HL-60 (cell line): ENCODE data around the gene SPATA16.

Experiments used
- DNase-seq, 2 experiments: peaks; one replicate each; pipeline ENCODE4 v3.0.0-alpha.2; 2010 to 2020; ENCODE audit warnings: low read depth in 1 of 2, low spot score in 1 of 2
- H3K27ac ChIP-seq: fragments of 250-450 bp; sonication (Bioruptor Pico); replicated peaks from 2 replicates; pipeline ENCODE4 v1.5.1; 2020; ENCODE audit warnings: mild to moderate bottlenecking, moderate library complexity
- H3K27me3 ChIP-seq: fragments of 250-450 bp; sonication (Bioruptor Pico); 2 replicates; pipeline ENCODE4 v1.5.1; 2021; ENCODE audit warnings: mild to moderate bottlenecking, moderate library complexity; ENCODE audit not compliant: insufficient read depth, poor library complexity, severe bottlenecking
- H3K4me3 ChIP-seq: replicated peaks from 2 replicates; pipeline ENCODE4 v1.5.1; 2011; ENCODE audit warnings: mild to moderate bottlenecking, control low read depth, low read length; ENCODE audit not compliant: insufficient read depth
- GABPA ChIP-seq: IDR thresholded peaks from 2 replicates; pipeline ENCODE4 v1.6.1; 2012; ENCODE audit warnings: low read depth
- POLR2AphosphoS5 ChIP-seq: IDR thresholded peaks from 2 replicates; pipeline ENCODE4 v1.6.1; 2012; ENCODE audit warnings: low read depth
- SPI1 ChIP-seq: IDR thresholded peaks from 2 replicates; pipeline ENCODE4 v1.6.1; 2012; ENCODE audit warnings: low read depth, mild to moderate bottlenecking, borderline replicate concordance
- TF ChIP-seq, protein P1 (sequence below): IDR thresholded peaks from one replicate; pipeline ENCODE4 v1.5.1; 2011; ENCODE audit warnings: low read length, control low read depth, inconsistent platforms; ENCODE audit not compliant: insufficient read depth
- TF ChIP-seq, protein P2 (sequence below): IDR thresholded peaks from 2 replicates; pipeline ENCODE4 v1.6.1; 2012; ENCODE audit warnings: low read depth; ENCODE audit not compliant: insufficient replicate concordance

The SPATA16 gene

DNA sequence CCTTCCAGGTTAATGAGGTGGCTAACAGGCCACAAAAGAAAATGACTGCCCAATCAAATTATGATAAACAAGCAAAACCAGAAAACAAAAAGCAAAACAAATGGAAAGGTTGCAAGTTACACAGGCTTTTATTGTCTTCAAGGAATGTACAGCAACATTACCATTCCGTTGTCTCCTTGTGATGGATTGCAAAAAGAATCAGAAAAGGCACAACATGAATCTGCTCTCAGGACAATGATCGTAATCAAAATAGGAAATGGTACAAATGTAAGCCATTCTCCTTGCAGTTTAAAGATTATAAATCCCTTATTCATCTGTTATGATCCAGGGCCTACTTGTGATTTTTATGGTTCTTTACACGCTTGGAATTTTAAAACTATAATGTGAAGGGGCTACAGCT, 264.7 kb downstream of the SPATA16 start:
- TF ChIP-seq POLR2AphosphoS5 = no peak
- TF ChIP-seq, protein P1, sequence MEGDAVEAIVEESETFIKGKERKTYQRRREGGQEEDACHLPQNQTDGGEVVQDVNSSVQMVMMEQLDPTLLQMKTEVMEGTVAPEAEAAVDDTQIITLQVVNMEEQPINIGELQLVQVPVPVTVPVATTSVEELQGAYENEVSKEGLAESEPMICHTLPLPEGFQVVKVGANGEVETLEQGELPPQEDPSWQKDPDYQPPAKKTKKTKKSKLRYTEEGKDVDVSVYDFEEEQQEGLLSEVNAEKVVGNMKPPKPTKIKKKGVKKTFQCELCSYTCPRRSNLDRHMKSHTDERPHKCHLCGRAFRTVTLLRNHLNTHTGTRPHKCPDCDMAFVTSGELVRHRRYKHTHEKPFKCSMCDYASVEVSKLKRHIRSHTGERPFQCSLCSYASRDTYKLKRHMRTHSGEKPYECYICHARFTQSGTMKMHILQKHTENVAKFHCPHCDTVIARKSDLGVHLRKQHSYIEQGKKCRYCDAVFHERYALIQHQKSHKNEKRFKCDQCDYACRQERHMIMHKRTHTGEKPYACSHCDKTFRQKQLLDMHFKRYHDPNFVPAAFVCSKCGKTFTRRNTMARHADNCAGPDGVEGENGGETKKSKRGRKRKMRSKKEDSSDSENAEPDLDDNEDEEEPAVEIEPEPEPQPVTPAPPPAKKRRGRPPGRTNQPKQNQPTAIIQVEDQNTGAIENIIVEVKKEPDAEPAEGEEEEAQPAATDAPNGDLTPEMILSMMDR = no peak
- TF ChIP-seq SPI1 = no peak
- TF ChIP-seq GABPA = no peak
- TF ChIP-seq, protein P2, sequence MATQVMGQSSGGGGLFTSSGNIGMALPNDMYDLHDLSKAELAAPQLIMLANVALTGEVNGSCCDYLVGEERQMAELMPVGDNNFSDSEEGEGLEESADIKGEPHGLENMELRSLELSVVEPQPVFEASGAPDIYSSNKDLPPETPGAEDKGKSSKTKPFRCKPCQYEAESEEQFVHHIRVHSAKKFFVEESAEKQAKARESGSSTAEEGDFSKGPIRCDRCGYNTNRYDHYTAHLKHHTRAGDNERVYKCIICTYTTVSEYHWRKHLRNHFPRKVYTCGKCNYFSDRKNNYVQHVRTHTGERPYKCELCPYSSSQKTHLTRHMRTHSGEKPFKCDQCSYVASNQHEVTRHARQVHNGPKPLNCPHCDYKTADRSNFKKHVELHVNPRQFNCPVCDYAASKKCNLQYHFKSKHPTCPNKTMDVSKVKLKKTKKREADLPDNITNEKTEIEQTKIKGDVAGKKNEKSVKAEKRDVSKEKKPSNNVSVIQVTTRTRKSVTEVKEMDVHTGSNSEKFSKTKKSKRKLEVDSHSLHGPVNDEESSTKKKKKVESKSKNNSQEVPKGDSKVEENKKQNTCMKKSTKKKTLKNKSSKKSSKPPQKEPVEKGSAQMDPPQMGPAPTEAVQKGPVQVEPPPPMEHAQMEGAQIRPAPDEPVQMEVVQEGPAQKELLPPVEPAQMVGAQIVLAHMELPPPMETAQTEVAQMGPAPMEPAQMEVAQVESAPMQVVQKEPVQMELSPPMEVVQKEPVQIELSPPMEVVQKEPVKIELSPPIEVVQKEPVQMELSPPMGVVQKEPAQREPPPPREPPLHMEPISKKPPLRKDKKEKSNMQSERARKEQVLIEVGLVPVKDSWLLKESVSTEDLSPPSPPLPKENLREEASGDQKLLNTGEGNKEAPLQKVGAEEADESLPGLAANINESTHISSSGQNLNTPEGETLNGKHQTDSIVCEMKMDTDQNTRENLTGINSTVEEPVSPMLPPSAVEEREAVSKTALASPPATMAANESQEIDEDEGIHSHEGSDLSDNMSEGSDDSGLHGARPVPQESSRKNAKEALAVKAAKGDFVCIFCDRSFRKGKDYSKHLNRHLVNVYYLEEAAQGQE = no peak
- Histone ChIP-seq H3K4me3 (no peak overlapping the region), H3K27me3 (peaks cover 2% of the 10 kb centered on the region), H3K27ac (no peak overlapping the region)
- no peak for DNase-seq

DNA sequence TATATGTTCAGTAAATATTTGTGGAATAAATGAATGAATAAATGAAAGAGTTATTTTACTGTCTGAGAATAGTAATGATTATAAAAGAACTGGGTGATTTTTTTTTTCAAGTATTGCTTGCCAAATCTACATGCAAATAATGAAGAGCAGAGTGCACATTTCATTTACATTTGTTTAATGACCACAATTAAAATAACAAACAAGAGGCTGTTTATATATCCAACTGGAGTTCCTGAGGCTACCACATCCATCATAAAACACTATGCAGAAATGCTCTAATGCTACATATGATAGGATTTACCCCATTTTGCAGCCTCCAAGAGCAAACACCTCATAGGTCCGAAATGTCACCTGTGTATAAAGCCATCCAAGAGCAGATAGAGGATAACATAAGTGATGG, 266.0 kb downstream of the SPATA16 start:
- Histone ChIP-seq H3K27me3 (peaks cover 7% of the 10 kb centered on the region), H3K27ac (no peak overlapping the region), H3K4me3 (no peak overlapping the region)
- TF ChIP-seq POLR2AphosphoS5 (no peak), GABPA (no peak), SPI1 (no peak)
- TF ChIP-seq, protein P1 = no peak
- TF ChIP-seq, protein P2 = no peak
- DNase-seq = no peak

DNA sequence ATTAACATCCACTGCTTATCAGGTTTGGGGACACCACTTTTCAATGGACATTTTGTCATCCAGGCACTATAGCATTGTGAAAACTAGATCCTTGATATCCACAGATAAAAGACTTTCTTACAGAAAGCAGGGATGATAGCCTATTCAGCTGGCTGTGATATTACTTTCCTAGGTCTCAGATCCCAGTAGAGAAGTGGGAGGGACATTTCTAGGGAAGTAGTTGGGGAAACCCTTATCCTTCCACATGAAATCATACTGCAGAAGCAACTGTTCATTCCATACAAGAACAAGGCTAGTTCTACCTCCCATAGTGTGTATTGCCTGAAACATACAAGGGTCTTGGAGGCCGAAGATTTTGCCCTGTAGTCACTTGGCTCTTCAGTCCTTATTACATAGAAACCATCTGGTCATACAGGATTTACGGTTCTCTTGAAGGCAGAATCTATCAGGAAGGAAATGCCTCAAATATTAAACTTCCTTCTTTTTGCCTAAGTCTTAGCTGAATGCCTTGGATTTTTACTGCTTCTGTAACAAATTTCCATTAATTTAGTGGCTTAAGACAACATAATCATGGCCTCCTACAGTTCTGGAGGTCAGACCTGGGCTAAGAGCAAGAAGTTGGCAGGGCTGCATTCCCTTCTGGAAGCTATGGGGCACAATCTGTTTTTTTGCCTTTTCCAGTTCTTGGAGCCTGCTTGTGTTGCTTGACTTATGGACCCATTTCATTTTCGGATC, 271.1 kb downstream of the SPATA16 start:
- peaks cover 7% of the 10 kb centered on the region for H3K27me3 ChIP-seq
- no peak for TF ChIP-seq POLR2AphosphoS5
- TF ChIP-seq, protein P2 = no peak
- TF ChIP-seq GABPA = no peak
- TF ChIP-seq SPI1 = no peak
- TF ChIP-seq, protein P1 = no peak
- no peak for DNase-seq
- H3K4me3 ChIP-seq = no peak overlapping the region
- H3K27ac ChIP-seq = no peak overlapping the region
